HT-29 (cell line): ENCODE results near the gene GGA3. TPM values are rescaled to one million over a fixed set of nuclear protein-coding genes. Genes with fewer than 3 reads are reported as not detected.
A peak's percentile ranks its signal among the peaks of the same experiment; 100 is the strongest.
"Not testable (repeated sequence)": the region's sequence is repeated elsewhere in the genome, so short reads cannot be mapped to it uniquely, and the experiment has no call there.

Experiments used
- DNase-seq: peaks from one replicate; pipeline ENCODE4 v3.0.0-alpha.2; 2015; ENCODE audit warnings: low spot score
- total RNA-seq: library from RNA; depleted of rRNA; stranded (reverse); fragments of >200 nt; shearing (Covaris generic); gene quantifications from 2 replicates; pipeline ENCODE4 v1.2.3, GENCODE V29; 2014; rRNA removed

Gene GGA3
- total RNA-seq, result 16.4 and 20.7 TPM in 2 replicates

GRCh38 chr17:75261336-75262111 lies at the start of gene GGA3, which contains the start of gene MRPS7:
Gene GGA3, minus strand, starts transcription at chr17:75261606. Its CDS starts 19 bp downstream, at chr17:75261587.
Gene MRPS7, plus strand, starts transcription at chr17:75261879. Its CDS starts 22 bp downstream, at chr17:75261901.
- peak; percentile 94 for DNase-seq

- peak; percentile 83 for DNase-seq
Measured at GRCh38 chr17:75308732-75309629, 47.6 kb upstream of the GGA3 start.

- DNase-seq, result peak; percentile 10
Measured at GRCh38 chr17:75307957-75308731, 46.7 kb upstream of the GGA3 start.

GRCh38 chr17:75301502-75302206 lies 40.2 kb upstream of the GGA3 start:
- no peak for DNase-seq

- DNase-seq, result no peak
Measured at GRCh38 chr17:75301049-75301448, 39.6 kb upstream of the GGA3 start.

- DNase-seq, result no peak
Measured at GRCh38 chr17:75300280-75300679, 38.9 kb upstream of the GGA3 start.

- DNase-seq, result no peak
Measured at GRCh38 chr17:75295201-75296158, 34.1 kb upstream of the GGA3 start.

- DNase-seq, result not testable (repeated sequence)
Measured at GRCh38 chr17:75292810-75293448, 31.5 kb upstream of the GGA3 start.

GRCh38 chr17:75289832-75290337 lies 28.5 kb upstream of the GGA3 start:
- DNase-seq, result peak; percentile 73

- peak; percentile 98 for DNase-seq
Measured at GRCh38 chr17:75289115-75289831, 27.9 kb upstream of the GGA3 start, which contains the start of gene SLC25A19. Gene SLC25A19, minus strand, starts transcription at chr17:75289433. Its CDS starts 2,669 bp downstream, at chr17:75286764.

GRCh38 chr17:75288770-75289114 lies 27.3 kb upstream of the GGA3 start:
- DNase-seq, result peak; percentile 70

GRCh38 chr17:75288359-75288758 lies 27.0 kb upstream of the GGA3 start:
- no peak for DNase-seq

- DNase-seq, result no peak
Measured at GRCh38 chr17:75287221-75287620, 25.8 kb upstream of the GGA3 start.

- no peak for DNase-seq
Measured at GRCh38 chr17:75285123-75285522, 23.7 kb upstream of the GGA3 start.

GRCh38 chr17:75280189-75280588 lies 18.8 kb upstream of the GGA3 start:
- not testable (repeated sequence) for DNase-seq

- no peak for DNase-seq
Measured at GRCh38 chr17:75277664-75278071, 16.3 kb upstream of the GGA3 start.

- DNase-seq, result no peak
Measured at GRCh38 chr17:75273977-75274708, 12.7 kb upstream of the GGA3 start.

- peak; percentile 12 for DNase-seq
Measured at GRCh38 chr17:75272848-75273184, 11.4 kb upstream of the GGA3 start.
